ENCODE measurements around the gene KCNQ1. TPM values are rescaled to one million over a fixed set of nuclear protein-coding genes. Genes with fewer than 3 reads are reported as not detected.
"Not testable (repeated sequence)": the region's sequence is repeated elsewhere in the genome, so short reads cannot be mapped to it uniquely, and the experiment has no call there.

KCNQ1 gene
- total and polyA plus RNA-seq, 3 experiments from 2014 or later, result 2.6 to 5.7 (median 3.4) TPM

GRCh38 chr11:2482204-2482603, 37.4 kb downstream of the KCNQ1 start:
- H3K9me3 ChIP-seq (ENCODE audit: low read length), result no peaks in the 10 kb centered on the region
- Mint-ChIP-seq H3K27me3 (peaks cover 9 to 11% of the 10 kb centered on the region in 2 donors), H3K36me3 (peaks cover 9 to 32% (median 17%) of the 10 kb centered on the region in 3 donors), H3K4me1 (peaks cover 8 to 17% (median 11%) of the 10 kb centered on the region in 3 donors), H3K9me3 (peaks cover 9 to 45% (median 19%) of the 10 kb centered on the region in 5 donors), H3K27ac (no peak overlapping the region), H3K4me3 (no peak overlapping the region)
- no peak for DNase-seq
- H3K27me3 ChIP-seq (ENCODE audit: insufficient read depth, low read length, poor library complexity, severe bottlenecking), result no peaks in the 10 kb centered on the region
- H3K4me1 ChIP-seq (ENCODE audit: insufficient read depth, low read length), result no peaks in the 10 kb centered on the region
- H3K36me3 ChIP-seq (ENCODE audit: insufficient read depth, low read length), result no peaks in the 10 kb centered on the region
- no peak overlapping the region for H3K27ac ChIP-seq (ENCODE audit: low read depth, low read length)
- ChIA-PET POLR2A (no interaction called here), CTCF (interaction anchor here (1.7 kb wide), 1 partner anchor 51 kb away, joined by 4 read pairs; no protein-coding TSS in a partner anchor)
- no peak overlapping the region for H3K4me3 ChIP-seq (ENCODE audit: low read length)

DNA sequence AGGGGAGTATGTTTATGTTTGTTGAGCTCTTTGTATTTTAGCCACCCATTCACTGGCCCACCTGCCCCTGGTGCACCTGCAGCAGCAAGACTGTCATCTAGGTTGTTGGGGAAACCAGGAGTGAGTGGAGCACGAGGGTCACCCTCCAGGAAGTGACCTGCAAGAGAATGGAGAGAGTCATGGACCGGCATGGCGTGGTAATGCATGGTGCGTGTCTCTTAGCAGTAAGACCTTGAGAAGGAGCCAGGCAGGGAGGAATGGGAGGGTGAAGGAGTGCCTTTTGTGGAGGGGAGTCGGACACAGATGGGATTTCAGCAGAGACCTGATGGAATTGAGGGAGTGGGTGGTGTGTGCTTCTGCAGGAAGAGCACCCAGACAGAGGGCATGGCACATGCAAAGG, 37.9 kb downstream of the KCNQ1 start:
- Mint-ChIP-seq H3K27me3 (peaks cover 9 to 11% of the 10 kb centered on the region in 2 donors), H3K9me3 (peaks cover 10 to 50% (median 23%) of the 10 kb centered on the region in 5 donors), H3K4me3 (no peak overlapping the region), H3K4me1 (peaks cover 8 to 17% (median 11%) of the 10 kb centered on the region in 3 donors), H3K36me3 (peaks cover 9 to 32% (median 17%) of the 10 kb centered on the region in 3 donors), H3K27ac (no peak overlapping the region)
- CTCF ChIA-PET, result interaction anchor here (1.7 kb wide), 1 partner anchor 51 kb away, joined by 4 read pairs; no protein-coding TSS in a partner anchor
- H3K4me3 ChIP-seq (ENCODE audit: low read length), result no peak overlapping the region
- DNase-seq, result no peak
- POLR2A ChIA-PET, result no interaction called here
- no peaks in the 10 kb centered on the region for H3K4me1 ChIP-seq (ENCODE audit: insufficient read depth, low read length)
- peaks cover 1% of the 10 kb centered on the region for H3K9me3 ChIP-seq (ENCODE audit: low read length)
- H3K27me3 ChIP-seq (ENCODE audit: insufficient read depth, low read length, poor library complexity, severe bottlenecking), result no peaks in the 10 kb centered on the region
- no peak overlapping the region for H3K27ac ChIP-seq (ENCODE audit: low read depth, low read length)
- no peaks in the 10 kb centered on the region for H3K36me3 ChIP-seq (ENCODE audit: insufficient read depth, low read length)

DNA sequence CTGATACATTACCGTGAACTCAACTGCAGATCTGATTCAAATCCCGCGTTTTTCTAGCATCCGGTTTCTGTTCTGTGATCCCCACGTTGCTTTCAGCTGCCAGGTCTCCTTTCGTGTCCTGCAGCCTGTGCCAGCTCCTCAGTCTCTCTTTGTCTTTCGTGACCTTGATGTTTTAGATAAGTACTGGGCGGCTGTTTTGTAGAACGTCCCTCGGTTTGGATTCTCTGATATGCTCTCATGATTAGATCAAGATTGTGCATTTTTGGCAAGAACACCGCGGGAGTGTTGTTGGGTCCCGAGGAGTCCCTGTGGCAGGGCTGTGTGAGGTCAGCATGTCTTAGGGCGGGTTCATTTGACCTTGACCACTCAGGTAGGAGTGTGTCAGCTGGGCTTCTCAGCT, 38.6 kb downstream of the KCNQ1 start:
- CTCF ChIA-PET, result no interaction called here

GRCh38 chr11:2484576-2485125, 39.8 kb downstream of the KCNQ1 start:
- no peak overlapping the region for H3K27ac ChIP-seq (ENCODE audit: low read depth, low read length)
- H3K27me3 Mint-ChIP-seq, result peaks cover 9 to 17% of the 10 kb centered on the region in 2 donors
- peaks cover 21 to 52% (median 38%) of the 10 kb centered on the region in 5 donors for H3K9me3 Mint-ChIP-seq
- POLR2A ChIA-PET, result no interaction called here
- no peaks in the 10 kb centered on the region for H3K36me3 ChIP-seq (ENCODE audit: insufficient read depth, low read length)
- peak overlapping the region in 1 of 8 donors; percentile 27 for H3K27ac Mint-ChIP-seq
- no peaks in the 10 kb centered on the region for H3K4me1 ChIP-seq (ENCODE audit: insufficient read depth, low read length)
- H3K9me3 ChIP-seq (ENCODE audit: low read length), result peaks cover 11% of the 10 kb centered on the region
- no peak for DNase-seq
- no peak overlapping the region for H3K4me3 ChIP-seq (ENCODE audit: low read length)
- H3K27me3 ChIP-seq (ENCODE audit: insufficient read depth, low read length, poor library complexity, severe bottlenecking), result no peaks in the 10 kb centered on the region
- no peak overlapping the region for H3K4me3 Mint-ChIP-seq
- peaks cover 8 to 17% (median 11%) of the 10 kb centered on the region in 3 donors for H3K4me1 Mint-ChIP-seq
- CTCF ChIA-PET, result no interaction called here
- peaks cover 7 to 33% (median 15%) of the 10 kb centered on the region in 3 donors for H3K36me3 Mint-ChIP-seq

More for the DNA sequence above, 38.6 kb downstream of the KCNQ1 start:
- Mint-ChIP-seq H3K4me1 (peaks cover 8 to 17% (median 11%) of the 10 kb centered on the region in 3 donors), H3K9me3 (peaks cover 13 to 52% (median 28%) of the 10 kb centered on the region in 5 donors), H3K36me3 (peaks cover 4 to 31% (median 12%) of the 10 kb centered on the region in 3 donors), H3K4me3 (no peak overlapping the region), H3K27me3 (peaks cover 9 to 11% of the 10 kb centered on the region in 2 donors), H3K27ac (no peak overlapping the region)
- Histone ChIP-seq H3K27me3 (ENCODE audit: insufficient read depth, low read length, poor library complexity, severe bottlenecking) (no peaks in the 10 kb centered on the region), H3K4me3 (ENCODE audit: low read length) (no peak overlapping the region), H3K9me3 (ENCODE audit: low read length) (peaks cover 8% of the 10 kb centered on the region), H3K4me1 (ENCODE audit: insufficient read depth, low read length) (no peaks in the 10 kb centered on the region), H3K27ac (ENCODE audit: low read depth, low read length) (no peak overlapping the region), H3K36me3 (ENCODE audit: insufficient read depth, low read length) (no peaks in the 10 kb centered on the region)
- DNase-seq, result no peak
- POLR2A ChIA-PET, result no interaction called here

- peaks cover 9 to 43% (median 13%) of the 10 kb centered on the region in 3 donors for H3K36me3 Mint-ChIP-seq
- no peaks in the 10 kb centered on the region for H3K4me1 ChIP-seq (ENCODE audit: insufficient read depth, low read length)
- CTCF ChIA-PET, result no interaction called here
- H3K4me3 Mint-ChIP-seq, result no peak overlapping the region
- POLR2A ChIA-PET, result no interaction called here
- no peaks in the 10 kb centered on the region for H3K36me3 ChIP-seq (ENCODE audit: insufficient read depth, low read length)
- no peaks in the 10 kb centered on the region for H3K27me3 ChIP-seq (ENCODE audit: insufficient read depth, low read length, poor library complexity, severe bottlenecking)
- no peak overlapping the region for H3K4me3 ChIP-seq (ENCODE audit: low read length)
- no peak overlapping the region for H3K27ac Mint-ChIP-seq
- no peak for DNase-seq
- H3K4me1 Mint-ChIP-seq, result no peaks in the 10 kb centered on the region
- H3K9me3 Mint-ChIP-seq, result peaks cover 28 to 50% (median 47%) of the 10 kb centered on the region in 5 donors
- no peak overlapping the region for H3K27ac ChIP-seq (ENCODE audit: low read depth, low read length)
- H3K9me3 ChIP-seq (ENCODE audit: low read length), result peaks cover 11% of the 10 kb centered on the region
- peaks cover 5 to 27% of the 10 kb centered on the region in 2 donors for H3K27me3 Mint-ChIP-seq
Measured at GRCh38 chr11:2488004-2488403, 43.2 kb downstream of the KCNQ1 start.

GRCh38 chr11:2489083-2489482, 44.3 kb downstream of the KCNQ1 start:
- ChIA-PET CTCF (interaction anchor here (1.2 kb wide), 1 partner anchor 8 kb away, joined by 3 read pairs; no protein-coding TSS in a partner anchor), POLR2A (no interaction called here)
- Histone ChIP-seq H3K4me3 (ENCODE audit: low read length) (no peak overlapping the region), H3K36me3 (ENCODE audit: insufficient read depth, low read length) (no peaks in the 10 kb centered on the region), H3K4me1 (ENCODE audit: insufficient read depth, low read length) (no peaks in the 10 kb centered on the region), H3K27me3 (ENCODE audit: insufficient read depth, low read length, poor library complexity, severe bottlenecking) (no peaks in the 10 kb centered on the region), H3K9me3 (ENCODE audit: low read length) (peaks cover 11% of the 10 kb centered on the region), H3K27ac (ENCODE audit: low read depth, low read length) (no peak overlapping the region)
- Mint-ChIP-seq H3K4me3 (no peak overlapping the region), H3K36me3 (peaks cover 9 to 44% (median 13%) of the 10 kb centered on the region in 3 donors), H3K4me1 (no peaks in the 10 kb centered on the region), H3K27me3 (peaks cover 12 to 36% of the 10 kb centered on the region in 2 donors), H3K27ac (no peak overlapping the region), H3K9me3 (peaks cover 28 to 58% (median 56%) of the 10 kb centered on the region in 5 donors)
- DNase-seq, result no peak

DNA sequence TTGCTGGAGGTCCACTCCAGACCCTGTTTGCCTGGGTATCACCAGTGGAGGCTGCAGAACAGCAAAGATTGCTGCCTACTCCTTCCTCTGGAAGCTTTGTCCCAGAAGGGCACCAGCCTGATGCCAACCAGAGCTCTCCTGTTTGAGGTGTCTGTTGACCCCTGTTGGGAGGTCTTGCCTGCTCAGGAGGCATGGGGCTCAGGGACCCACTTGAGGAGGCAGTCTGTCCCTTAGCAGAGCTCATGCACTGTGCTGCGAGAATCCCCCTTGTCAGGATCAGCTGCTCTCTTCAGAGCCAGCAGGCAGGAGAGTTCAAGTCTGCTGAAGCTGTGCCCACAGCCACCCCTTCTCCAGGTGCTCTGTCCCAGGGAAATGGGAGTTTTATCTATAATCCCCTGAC, 53.1 kb downstream of the KCNQ1 start:
- CTCF ChIA-PET, result interaction anchor here (0.9 to 1.0 kb wide), 2 partner anchors 9 to 33 kb away, joined by 3 to 4 read pairs; no protein-coding TSS in a partner anchor
- peaks cover 31 to 72% (median 62%) of the 10 kb centered on the region in 5 donors for H3K9me3 Mint-ChIP-seq
- not testable (repeated sequence) for H3K4me1 Mint-ChIP-seq

GRCh38 chr11:2498750-2499149, 53.9 kb downstream of the KCNQ1 start:
- Histone ChIP-seq H3K9me3 (ENCODE audit: low read length) (no peaks in the 10 kb centered on the region), H3K27me3 (ENCODE audit: insufficient read depth, low read length, poor library complexity, severe bottlenecking) (no peaks in the 10 kb centered on the region), H3K36me3 (ENCODE audit: insufficient read depth, low read length) (no peaks in the 10 kb centered on the region), H3K4me3 (ENCODE audit: low read length) (no peak overlapping the region), H3K27ac (ENCODE audit: low read depth, low read length) (no peak overlapping the region), H3K4me1 (ENCODE audit: insufficient read depth, low read length) (no peaks in the 10 kb centered on the region)
- no peak overlapping the region for H3K27ac Mint-ChIP-seq
- H3K4me3 Mint-ChIP-seq, result no peak overlapping the region
- DNase-seq, result no peak
- H3K27me3 Mint-ChIP-seq, result peaks cover 35 to 50% of the 10 kb centered on the region in 2 donors
- ChIA-PET CTCF (no interaction called here), POLR2A (no interaction called here)
- H3K4me1 Mint-ChIP-seq, result no peaks in the 10 kb centered on the region
- H3K9me3 Mint-ChIP-seq, result peaks cover 31 to 67% (median 58%) of the 10 kb centered on the region in 5 donors
- peaks cover 0 to 45% (median 6%) of the 10 kb centered on the region in 3 donors for H3K36me3 Mint-ChIP-seq

More for the DNA sequence above, 53.1 kb downstream of the KCNQ1 start:
- H3K27ac Mint-ChIP-seq; H3K4me3 Mint-ChIP-seq; H3K27ac ChIP-seq (ENCODE audit: low read depth, low read length); H3K27me3 ChIP-seq (ENCODE audit: insufficient read depth, low read length, poor library complexity, severe bottlenecking); DNase-seq; H3K9me3 ChIP-seq (ENCODE audit: low read length); H3K36me3 ChIP-seq (ENCODE audit: insufficient read depth, low read length); POLR2A ChIA-PET; H3K4me1 ChIP-seq (ENCODE audit: insufficient read depth, low read length); H3K4me3 ChIP-seq (ENCODE audit: low read length): not testable (repeated sequence)
- Mint-ChIP-seq H3K27me3 (peaks cover 40 to 55% of the 10 kb centered on the region in 2 donors), H3K36me3 (peaks cover 0 to 45% (median 6%) of the 10 kb centered on the region in 3 donors)
